Large intestine (tissue), 3 donors: ENCODE data around the gene DIDO1. TPM values are rescaled to one million over a fixed set of nuclear protein-coding genes. Genes with fewer than 3 reads are reported as not detected.

Experiments used
- DNase-seq, 2 donors: peaks; one replicate each; pipeline versions ENCODE4 v3.0.0 to v3.0.0-alpha.2; 2013
- H3K27ac ChIP-seq: one replicate; pipeline ENCODE4 v1.5.1; 2013; ENCODE audit warnings: low read length
- H3K27me3 ChIP-seq: 2 replicates; pipeline ENCODE4 v1.6.1; 2013; ENCODE audit warnings: low read length; ENCODE audit not compliant: control insufficient read depth, insufficient read depth
- H3K36me3 ChIP-seq: 2 replicates; pipeline ENCODE4 v1.6.1; 2013; ENCODE audit warnings: low read length; ENCODE audit not compliant: control insufficient read depth, insufficient read depth
- H3K4me1 ChIP-seq: one replicate; pipeline ENCODE4 v1.6.1; 2013; ENCODE audit warnings: low read length; ENCODE audit not compliant: control insufficient read depth, insufficient read depth
- H3K4me3 ChIP-seq: one replicate; pipeline ENCODE4 v1.5.1; 2013; ENCODE audit warnings: low read length
- H3K9me3 ChIP-seq: one replicate; pipeline ENCODE4 v1.6.1; 2013; ENCODE audit warnings: mild to moderate bottlenecking, low read depth, low read length, moderate library complexity; ENCODE audit not compliant: control insufficient read depth
- WGBS: methylation state at CpG from one replicate; pipeline ENCODE4 v1.1.5; 2013; ENCODE audit warnings: low lambda C conversion rate; ENCODE audit not compliant: insufficient coverage; 5-methylcytosine and 5-hydroxymethylcytosine counted together
- polyA plus RNA-seq: library from polyadenylated mRNA; unstranded; fragments of 120-200 nt; gene quantifications from one replicate; pipeline ENCODE4 v1.2.1, GENCODE V29; 2013

DIDO1 gene
- polyA plus RNA-seq, 1 donor, result 51.6 TPM

- no peak overlapping the region for H3K27ac ChIP-seq
- WGBS, result no CpG with 5 or more reads among the region's 12 CpGs
- H3K27me3 ChIP-seq, result no peaks in the 10 kb centered on the region
- peaks cover 29% of the 10 kb centered on the region for H3K4me1 ChIP-seq
- H3K4me3 ChIP-seq, result no peak overlapping the region
- DNase-seq, result no peak
- H3K36me3 ChIP-seq, result peaks cover 55% of the 10 kb centered on the region
- H3K9me3 ChIP-seq, result no peaks in the 10 kb centered on the region
Measured at GRCh38 chr20:62949962-62950361, 23.7 kb upstream of the DIDO1 start.

DNA sequence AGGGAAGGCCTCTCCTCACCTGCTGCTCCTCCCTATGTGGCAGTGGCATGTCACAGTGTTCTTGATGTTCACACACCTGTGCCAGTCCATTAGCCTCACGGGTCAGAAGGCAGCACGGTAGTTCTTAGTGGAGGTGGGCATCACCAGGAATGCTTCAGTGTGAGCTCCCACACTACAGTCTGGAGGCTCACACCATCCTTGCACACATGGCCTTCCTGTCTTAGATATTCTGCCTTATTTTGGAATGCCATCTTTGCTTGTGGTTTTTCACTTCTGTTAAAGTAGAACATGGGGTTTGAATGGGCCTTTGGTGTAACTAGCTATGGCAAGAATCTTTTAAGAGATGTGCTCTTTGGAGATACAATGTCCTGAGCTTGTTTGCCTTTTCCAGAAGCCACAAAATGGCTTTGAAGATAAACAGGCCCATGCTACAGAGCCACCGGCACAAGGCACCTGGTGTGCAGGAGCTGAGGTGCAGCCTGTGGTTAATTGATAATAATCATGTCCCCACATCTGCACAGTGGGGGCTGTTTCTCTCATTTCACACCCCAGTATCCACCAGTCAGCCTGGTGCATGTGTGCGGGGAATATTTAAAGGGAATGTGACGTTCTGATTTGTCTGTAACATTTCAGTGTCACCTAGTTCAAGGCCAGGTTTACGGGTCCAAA lies 23.0 kb upstream of the DIDO1 start:
- H3K4me3 ChIP-seq, result no peak overlapping the region
- WGBS, result no CpG with 5 or more reads among the region's 6 CpGs
- H3K9me3 ChIP-seq, result no peaks in the 10 kb centered on the region
- H3K27me3 ChIP-seq, result no peaks in the 10 kb centered on the region
- DNase-seq, result no peak
- peaks cover 22% of the 10 kb centered on the region for H3K4me1 ChIP-seq
- peaks cover 62% of the 10 kb centered on the region for H3K36me3 ChIP-seq
- no peak overlapping the region for H3K27ac ChIP-seq

DNA sequence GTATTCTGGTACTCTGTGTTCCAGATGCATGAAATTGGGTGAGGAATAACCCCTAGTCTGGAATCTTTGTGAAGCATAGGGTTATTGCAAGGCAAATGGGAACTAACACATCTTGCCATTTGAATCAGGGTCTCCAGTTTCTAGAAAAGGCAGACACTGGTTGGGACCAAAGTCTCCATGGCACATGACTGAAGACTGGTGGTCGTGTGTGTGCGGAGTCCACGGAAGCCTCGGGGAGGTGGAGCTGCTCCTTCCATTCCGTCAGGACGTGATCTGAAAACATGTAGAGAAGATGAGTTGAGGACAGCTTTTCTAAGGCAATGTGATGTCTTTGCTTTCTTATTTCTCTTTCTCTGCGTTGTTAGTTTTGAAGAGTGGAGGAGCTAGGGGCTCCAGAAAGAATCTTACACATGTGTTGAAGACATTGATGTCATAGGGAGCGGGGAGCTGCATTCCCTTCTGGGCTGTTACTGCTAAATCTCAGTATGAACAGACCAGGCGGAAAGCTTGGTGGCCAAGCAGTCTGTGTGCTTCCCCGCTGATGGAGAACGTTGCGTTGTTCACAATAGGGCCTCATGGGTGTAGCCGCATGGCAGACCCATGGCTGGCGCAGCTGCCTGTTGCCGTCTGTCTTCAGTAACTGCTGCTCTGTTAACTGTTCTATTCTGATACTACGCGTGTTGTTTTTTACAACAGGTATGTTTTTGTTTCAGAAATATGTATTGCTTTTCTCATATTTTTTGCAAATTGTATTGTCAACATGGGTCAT lies 21.4 kb upstream of the DIDO1 start:
- no peak for DNase-seq
- H3K4me3 ChIP-seq, result no peak overlapping the region
- no peaks in the 10 kb centered on the region for H3K9me3 ChIP-seq
- H3K4me1 ChIP-seq, result peaks cover 7% of the 10 kb centered on the region
- no peaks in the 10 kb centered on the region for H3K27me3 ChIP-seq
- H3K27ac ChIP-seq, result no peak overlapping the region
- 100% methylated on average over 1 of the region's 17 CpGs for WGBS
- H3K36me3 ChIP-seq, result peaks cover 78% of the 10 kb centered on the region

DNA sequence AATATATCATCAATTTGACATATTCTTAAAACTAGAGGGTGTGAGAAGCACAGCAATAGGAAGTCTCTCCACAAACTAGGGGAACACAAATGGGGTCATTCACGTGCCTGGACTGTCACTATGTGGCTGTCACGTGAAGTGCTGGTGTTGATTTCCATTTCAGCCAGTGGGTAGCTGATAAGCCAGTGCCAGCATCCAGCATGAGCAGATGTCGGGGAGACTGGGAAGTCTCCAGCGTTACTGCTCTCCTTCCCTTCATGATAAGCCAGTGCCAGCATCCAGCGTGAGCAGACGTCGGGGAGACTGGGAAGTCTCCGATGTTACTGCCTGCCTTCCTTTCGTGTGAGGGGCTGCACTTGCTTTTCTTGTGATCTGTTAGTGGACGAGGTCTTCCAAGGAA lies 20.6 kb upstream of the DIDO1 start:
- Histone ChIP-seq H3K4me3 (no peak overlapping the region), H3K4me1 (peaks cover 2% of the 10 kb centered on the region), H3K27me3 (no peaks in the 10 kb centered on the region), H3K9me3 (no peaks in the 10 kb centered on the region), H3K27ac (no peak overlapping the region), H3K36me3 (peaks cover 84% of the 10 kb centered on the region)
- DNase-seq, result no peak
- 50% methylated on average over 2 of the region's 10 CpGs for WGBS

- peaks cover 84% of the 10 kb centered on the region for H3K36me3 ChIP-seq
- no CpG with 5 or more reads among the region's 25 CpGs for WGBS
- no peak overlapping the region for H3K4me3 ChIP-seq
Measured at GRCh38 chr20:62945771-62946339, 19.6 kb upstream of the DIDO1 start.

GRCh38 chr20:62944746-62945145 lies 18.4 kb upstream of the DIDO1 start:
- WGBS, result 100% methylated on average over 2 of the region's 10 CpGs
- H3K27ac ChIP-seq, result no peak overlapping the region
- H3K36me3 ChIP-seq, result peaks cover 76% of the 10 kb centered on the region

More at GRCh38 chr20:62945771-62946339, 19.6 kb upstream of the DIDO1 start:
- no peaks in the 10 kb centered on the region for H3K4me1 ChIP-seq
- DNase-seq, result no peak
- H3K9me3 ChIP-seq, result no peaks in the 10 kb centered on the region
- H3K27me3 ChIP-seq, result no peaks in the 10 kb centered on the region
- H3K27ac ChIP-seq, result no peak overlapping the region

DNA sequence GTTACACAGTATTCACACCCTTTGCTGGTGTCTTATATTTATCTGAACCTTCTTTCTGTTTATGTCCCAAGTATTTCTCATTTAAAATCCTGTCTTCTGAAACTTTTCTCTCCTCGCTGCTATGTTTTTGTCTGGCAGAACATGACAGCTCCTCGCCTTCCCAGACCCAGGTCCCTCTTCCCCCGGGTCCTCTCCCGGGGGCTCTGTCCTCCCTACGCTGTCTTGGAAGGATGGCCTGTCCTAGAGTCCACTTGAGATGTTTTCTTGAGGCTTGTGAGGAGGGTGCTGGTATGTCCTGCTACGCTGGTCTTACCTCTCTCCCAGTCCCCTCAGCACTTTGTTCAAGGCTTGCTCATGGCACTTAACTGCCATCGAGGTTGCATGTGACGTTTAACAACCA lies 17.9 kb upstream of the DIDO1 start:
- H3K36me3 ChIP-seq, result peaks cover 74% of the 10 kb centered on the region
- WGBS, result no CpG with 5 or more reads among the region's 8 CpGs
- H3K27me3 ChIP-seq, result no peaks in the 10 kb centered on the region
- no peak overlapping the region for H3K4me3 ChIP-seq
- no peak for DNase-seq
- no peaks in the 10 kb centered on the region for H3K9me3 ChIP-seq
- no peak overlapping the region for H3K27ac ChIP-seq
- peaks cover 8% of the 10 kb centered on the region for H3K4me1 ChIP-seq

More at GRCh38 chr20:62944746-62945145, 18.4 kb upstream of the DIDO1 start:
- Histone ChIP-seq H3K27me3 (no peaks in the 10 kb centered on the region), H3K4me1 (peaks cover 2% of the 10 kb centered on the region), H3K4me3 (no peak overlapping the region), H3K9me3 (no peaks in the 10 kb centered on the region)
- no peak for DNase-seq

- H3K4me1 ChIP-seq, result peaks cover 8% of the 10 kb centered on the region
- H3K9me3 ChIP-seq, result no peaks in the 10 kb centered on the region
- peaks cover 68% of the 10 kb centered on the region for H3K36me3 ChIP-seq
- WGBS, result no CpG with 5 or more reads among the region's 14 CpGs
- DNase-seq, result no peak
- no peaks in the 10 kb centered on the region for H3K27me3 ChIP-seq
- H3K27ac ChIP-seq, result no peak overlapping the region
- no peak overlapping the region for H3K4me3 ChIP-seq
Measured at GRCh38 chr20:62943396-62943795, 17.1 kb upstream of the DIDO1 start.

DNA sequence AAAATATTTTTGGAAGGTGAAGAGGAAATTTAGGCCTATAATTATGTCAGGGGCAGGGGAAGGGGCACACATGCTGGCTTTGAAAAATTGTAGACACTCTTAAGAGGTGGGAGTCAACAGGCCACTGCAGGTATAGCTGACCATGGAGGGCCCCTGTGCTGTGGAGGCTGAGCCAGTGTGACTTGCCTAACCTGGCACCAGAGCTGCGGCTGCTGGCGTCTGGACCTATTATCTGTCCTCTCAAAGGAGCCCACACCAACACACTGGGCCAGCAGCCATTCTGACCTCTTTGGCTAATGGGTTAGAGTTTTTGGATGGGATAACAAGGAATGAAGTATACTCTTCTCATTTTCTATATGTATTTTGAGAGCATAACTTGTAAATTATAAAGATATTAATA lies 16.2 kb upstream of the DIDO1 start:
- H3K27me3 ChIP-seq, result no peaks in the 10 kb centered on the region
- H3K4me3 ChIP-seq, result no peak overlapping the region
- no peaks in the 10 kb centered on the region for H3K9me3 ChIP-seq
- WGBS, result no CpG with 5 or more reads among the region's 2 CpGs
- no peak for DNase-seq
- H3K36me3 ChIP-seq, result peaks cover 62% of the 10 kb centered on the region
- peaks cover 8% of the 10 kb centered on the region for H3K4me1 ChIP-seq
- H3K27ac ChIP-seq, result no peak overlapping the region

- no peak overlapping the region for H3K27ac ChIP-seq
- H3K4me1 ChIP-seq, result peaks cover 8% of the 10 kb centered on the region
- no CpG with 5 or more reads among the region's 1 CpG for WGBS
- peaks cover 57% of the 10 kb centered on the region for H3K36me3 ChIP-seq
- DNase-seq, result no peak
- no peak overlapping the region for H3K4me3 ChIP-seq
- no peaks in the 10 kb centered on the region for H3K9me3 ChIP-seq
- H3K27me3 ChIP-seq, result no peaks in the 10 kb centered on the region
Measured at GRCh38 chr20:62941792-62942191, 15.5 kb upstream of the DIDO1 start.
